Measurements from ENCODE around the gene NCAPG.

- TF ChIP-seq CTCF (conservative IDR thresholded peaks at IDR 0.05; ENCODE audit: low read length) (no peak), EZH2phosphoT487 (IDR thresholded peaks at IDR 0.05; ENCODE audit: borderline replicate concordance) (no peak)
Measured at GRCh38 chr4:17766826-17767458, 43.8 kb upstream of the NCAPG start.

Data from Loucy (cell line).